CD4-positive, alpha-beta T cell treated with Interleukin-15 for 1 hour (primary cell): ENCODE results near the gene PLEKHA7.
"Not testable (repeated sequence)": the region's sequence is repeated elsewhere in the genome, so short reads cannot be mapped to it uniquely, and the experiment has no call there.

Experiments
- DNase-seq: peaks from one replicate; pipeline ENCODE4 v3.0.0-alpha.2; 2020

PLEKHA7 gene

GRCh38 chr11:17004486-17005148 lies 9.6 kb downstream of the PLEKHA7 start:
- no peak for DNase-seq

DNA sequence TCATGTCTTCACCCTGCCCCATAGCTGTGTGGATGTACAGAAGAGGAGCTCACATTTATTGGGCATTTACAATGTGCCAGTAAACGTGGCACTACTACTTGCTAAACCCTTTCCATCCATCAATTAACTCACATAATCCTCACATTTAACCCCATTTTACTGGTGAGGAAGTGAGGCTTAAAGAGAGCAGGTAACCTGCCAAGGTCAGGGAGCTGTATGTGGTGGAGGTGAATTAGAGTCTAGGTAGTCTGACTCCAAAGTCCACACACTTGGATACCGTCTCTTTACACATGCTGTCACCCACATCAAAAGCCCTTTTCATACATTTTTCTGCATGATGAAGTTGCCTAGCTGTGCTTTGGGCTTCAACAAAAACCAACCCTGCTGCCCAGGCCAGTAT lies 10.8 kb downstream of the PLEKHA7 start:
- DNase-seq = no peak

GRCh38 chr11:17002543-17002942 lies 11.7 kb downstream of the PLEKHA7 start:
- DNase-seq = no peak

GRCh38 chr11:17001806-17002205 lies 12.4 kb downstream of the PLEKHA7 start:
- DNase-seq = no peak

- DNase-seq = no peak
These were observed 13.2 kb downstream of the PLEKHA7 start for GRCh38 chr11:17000987-17001386.

GRCh38 chr11:17000253-17000652 lies 14.0 kb downstream of the PLEKHA7 start:
- not testable (repeated sequence) for DNase-seq

DNA sequence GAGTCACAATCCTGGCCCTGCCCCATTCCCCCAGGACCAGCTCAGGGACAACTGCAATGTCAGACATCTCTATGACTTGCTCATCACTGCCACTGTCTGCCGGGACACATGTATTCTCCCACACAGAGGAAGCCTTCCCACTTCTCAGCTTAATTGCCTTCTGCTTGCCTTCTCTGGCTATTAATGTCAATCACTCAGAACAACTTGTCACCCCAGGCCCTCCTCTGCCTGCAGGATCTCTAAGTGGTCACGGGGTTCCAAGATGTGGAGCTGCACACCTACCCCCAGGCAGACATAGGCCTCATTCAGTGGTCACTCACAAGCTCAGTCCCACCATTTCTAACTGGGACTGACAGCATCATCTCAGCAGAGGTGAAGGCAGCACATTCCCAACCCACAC lies 15.1 kb downstream of the PLEKHA7 start:
- DNase-seq = no peak

GRCh38 chr11:16997624-16998023 lies 16.6 kb downstream of the PLEKHA7 start:
- DNase-seq = no peak

- no peak for DNase-seq
These were observed 20.7 kb downstream of the PLEKHA7 start for GRCh38 chr11:16993495-16993894.

DNA sequence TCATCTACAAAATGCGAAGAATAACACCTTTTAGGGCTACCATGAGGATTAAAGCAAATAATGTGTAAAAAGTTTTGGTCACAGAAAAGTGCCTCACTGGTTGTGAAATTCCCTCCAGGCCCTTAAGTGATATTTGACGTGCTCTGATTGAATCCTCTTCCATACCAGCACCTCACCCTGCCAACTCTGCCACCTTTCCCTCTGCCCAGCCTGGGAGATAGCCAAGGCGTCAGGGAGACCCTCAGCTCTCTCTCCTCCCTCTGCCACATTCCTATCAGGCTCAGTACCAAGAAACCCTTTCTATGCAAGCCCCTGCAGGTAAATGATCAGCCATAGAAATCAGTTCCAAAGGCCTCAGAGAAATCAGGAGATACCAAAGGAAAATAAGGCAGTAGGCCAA lies 21.4 kb downstream of the PLEKHA7 start:
- no peak for DNase-seq

DNA sequence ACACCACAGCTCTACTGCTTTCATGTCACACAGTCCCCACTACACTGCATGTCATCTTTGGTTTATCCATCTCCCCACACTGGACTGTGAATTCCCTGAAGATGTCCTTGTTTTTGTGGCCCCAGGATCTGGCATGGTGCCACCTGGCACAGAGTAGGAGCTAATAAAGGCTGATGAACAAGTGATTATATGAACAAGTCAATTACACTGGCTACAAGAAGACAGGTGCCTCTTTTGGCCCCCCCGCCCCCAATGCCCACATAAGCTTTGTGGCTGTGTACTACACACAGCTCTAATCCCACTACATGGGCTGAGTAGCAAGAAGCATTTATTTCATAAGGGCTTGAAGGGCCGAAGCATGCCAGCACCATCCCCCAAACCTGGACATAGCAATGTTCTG lies 24.7 kb downstream of the PLEKHA7 start:
- DNase-seq = no peak

DNA sequence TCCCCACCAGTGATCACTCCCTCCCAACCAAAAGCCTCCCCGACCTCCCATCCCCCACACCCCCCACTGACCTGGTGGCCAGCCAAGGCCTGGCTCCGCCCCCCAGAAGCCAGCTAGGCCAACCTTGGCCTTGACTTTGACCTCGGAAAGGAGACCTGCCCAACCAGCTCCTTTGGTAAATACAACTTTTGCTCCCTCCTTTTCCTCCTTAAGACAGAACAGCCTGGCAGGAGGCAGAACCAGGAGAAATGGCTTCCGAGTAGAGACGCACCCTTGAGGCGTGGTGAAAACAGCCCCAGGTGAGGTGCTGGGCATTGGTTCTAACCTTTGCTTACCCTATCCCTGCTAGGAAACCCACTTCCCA lies 27.0 kb downstream of the PLEKHA7 start:
- no peak for DNase-seq

GRCh38 chr11:16986434-16987204 lies 27.6 kb downstream of the PLEKHA7 start:
- DNase-seq = peak; percentile 27

GRCh38 chr11:16985297-16985696 lies 28.9 kb downstream of the PLEKHA7 start:
- DNase-seq = no peak

DNA sequence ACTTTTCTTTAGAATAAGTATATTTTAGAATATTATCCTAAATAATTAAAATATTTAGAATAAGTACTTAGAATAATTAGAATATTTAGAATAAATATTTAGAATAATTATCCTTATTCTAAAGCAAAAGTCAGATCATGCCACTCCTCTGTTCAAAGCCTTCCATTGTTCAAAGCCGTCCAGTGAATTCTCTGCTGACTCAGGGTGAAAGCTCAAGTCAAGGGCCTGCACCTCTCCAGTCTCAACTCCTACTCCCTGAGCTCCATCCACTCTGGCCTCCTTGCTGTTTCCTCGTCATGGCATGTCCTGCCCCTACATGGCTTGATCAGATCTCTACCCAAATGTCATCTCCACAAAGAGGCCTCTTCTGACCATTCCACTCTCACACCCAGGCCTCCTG lies 30.0 kb downstream of the PLEKHA7 start:
- no peak for DNase-seq

GRCh38 chr11:16982809-16983208 lies 31.4 kb downstream of the PLEKHA7 start:
- DNase-seq = no peak

- no peak for DNase-seq
These were observed 31.9 kb downstream of the PLEKHA7 start for GRCh38 chr11:16982256-16982671.

- no peak for DNase-seq
These were observed 32.5 kb downstream of the PLEKHA7 start for GRCh38 chr11:16981651-16982194.

- no peak for DNase-seq
These were observed 34.3 kb downstream of the PLEKHA7 start for GRCh38 chr11:16979703-16980622.

- DNase-seq = no peak
These were observed 36.3 kb downstream of the PLEKHA7 start for GRCh38 chr11:16977994-16978315.

GRCh38 chr11:16977136-16977993 lies 36.8 kb downstream of the PLEKHA7 start:
- no peak for DNase-seq

DNA sequence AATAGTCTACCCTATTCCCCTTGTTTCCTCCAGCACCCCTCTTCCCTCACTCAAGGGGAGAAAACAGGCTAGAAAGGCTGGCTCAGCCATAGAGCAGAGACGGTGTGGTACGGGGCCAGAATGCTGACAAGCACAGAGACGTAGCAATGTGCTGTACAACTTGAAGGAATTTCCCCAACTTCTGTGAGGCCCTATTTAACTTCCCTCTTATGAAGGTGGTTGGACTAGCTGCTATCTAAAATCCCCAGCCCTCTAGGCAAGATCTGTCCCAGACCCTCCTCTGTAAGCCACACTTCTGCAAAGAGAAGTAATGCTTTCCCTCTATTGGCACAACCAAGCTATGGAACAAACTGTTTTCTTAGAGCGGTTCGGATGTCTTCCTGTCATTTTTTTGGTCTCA lies 37.8 kb downstream of the PLEKHA7 start:
- DNase-seq = no peak
